ENCODE results near the gene FAM20C.

DNA sequence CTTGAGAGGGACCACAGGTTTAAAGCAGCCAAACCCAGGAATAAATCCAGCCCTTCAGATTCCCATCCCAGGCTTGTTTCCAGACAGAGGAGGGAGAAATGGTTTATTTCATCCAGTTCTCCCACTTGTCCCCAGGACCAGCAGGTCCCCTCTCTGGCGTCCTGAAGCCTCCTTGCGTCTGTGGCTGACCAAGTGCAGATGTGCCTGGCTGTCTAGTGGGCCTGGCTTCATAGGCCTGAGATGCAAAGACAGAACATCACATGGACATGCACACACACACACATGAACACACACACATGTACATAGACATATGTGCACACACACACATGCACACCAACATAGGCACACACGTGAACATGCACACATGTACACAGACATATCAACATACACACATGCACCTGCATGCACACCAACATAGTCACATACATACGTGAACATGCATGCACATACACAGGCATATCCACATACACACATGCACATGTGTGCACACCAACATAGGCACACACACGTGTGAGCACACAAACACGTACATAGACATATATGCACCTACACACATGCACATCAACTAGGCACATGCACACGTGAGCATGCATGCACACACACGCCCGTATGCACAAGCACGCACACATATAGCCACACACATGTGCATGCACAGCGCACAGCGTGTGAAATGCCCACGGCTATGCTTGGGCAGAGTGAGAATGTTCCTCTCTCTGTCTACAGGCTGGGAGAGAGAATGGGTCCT lies 108.3 kb downstream of the FAM20C start:
- TF ChIP-seq POLR2A (IDR thresholded peaks at IDR 0.05) (no peak), POLR2AphosphoS5 (IDR thresholded peaks at IDR 0.05; ENCODE audit: insufficient read depth in 1 of 2, low read depth in 1 of 2) (no peak)
